IPS-20b (cell line): ENCODE measurements around the gene CACNA1B.

ENCODE experiments used
- H3K27ac ChIP-seq: one replicate; pipeline ENCODE4 v1.5.1; 2013; ENCODE audit warnings: low read length
- H3K27me3 ChIP-seq: 2 replicates; pipeline ENCODE4 v1.6.1; 2013; ENCODE audit warnings: mild to moderate bottlenecking, low read length, inconsistent platforms; ENCODE audit not compliant: insufficient read depth
- H3K36me3 ChIP-seq: 2 replicates; pipeline ENCODE4 v1.6.1; 2013; ENCODE audit warnings: low read depth, mild to moderate bottlenecking, inconsistent platforms, low read length, moderate library complexity; ENCODE audit not compliant: insufficient read depth
- H3K4me1 ChIP-seq: 2 replicates; pipeline ENCODE4 v1.6.1; 2013; ENCODE audit warnings: mild to moderate bottlenecking, control low read depth, inconsistent platforms, low read length, moderate library complexity; ENCODE audit not compliant: insufficient read depth
- H3K4me3 ChIP-seq: 2 replicates; pipeline ENCODE4 v1.5.1; 2013; ENCODE audit warnings: mild to moderate bottlenecking, low read length, inconsistent platforms
- H3K9ac ChIP-seq: 2 replicates; pipeline ENCODE4 v1.6.1; 2013; ENCODE audit warnings: low read depth, mild to moderate bottlenecking, inconsistent platforms, low read length, moderate library complexity
- H3K9me3 ChIP-seq: 2 replicates; pipeline ENCODE4 v1.6.1; 2013; ENCODE audit warnings: mild to moderate bottlenecking, low read depth, low read length, inconsistent platforms; ENCODE audit not compliant: insufficient read depth

The CACNA1B gene

GRCh38 chr9:137965177-137965795 lies 87.7 kb downstream of the CACNA1B start:
- Histone ChIP-seq H3K9me3 (no peaks in the 10 kb centered on the region), H3K27me3 (no peaks in the 10 kb centered on the region), H3K4me1 (no peaks in the 10 kb centered on the region), H3K9ac (no peak overlapping the region), H3K4me3 (no peak overlapping the region), H3K36me3 (no peaks in the 10 kb centered on the region), H3K27ac (no peak overlapping the region)

GRCh38 chr9:137967280-137967953 lies 89.8 kb downstream of the CACNA1B start:
- Histone ChIP-seq H3K27me3 (no peaks in the 10 kb centered on the region), H3K27ac (no peak overlapping the region), H3K9me3 (no peaks in the 10 kb centered on the region), H3K36me3 (no peaks in the 10 kb centered on the region), H3K4me1 (no peaks in the 10 kb centered on the region), H3K9ac (no peak overlapping the region), H3K4me3 (no peak overlapping the region)

- Histone ChIP-seq H3K4me3 (no peak overlapping the region), H3K9me3 (no peaks in the 10 kb centered on the region), H3K27me3 (no peaks in the 10 kb centered on the region), H3K4me1 (no peaks in the 10 kb centered on the region), H3K36me3 (no peaks in the 10 kb centered on the region), H3K9ac (no peak overlapping the region), H3K27ac (no peak overlapping the region)
These were observed 90.7 kb downstream of the CACNA1B start for GRCh38 chr9:137968235-137968634.

- no peak overlapping the region for H3K9ac ChIP-seq
- no peaks in the 10 kb centered on the region for H3K9me3 ChIP-seq
- no peaks in the 10 kb centered on the region for H3K4me1 ChIP-seq
- H3K4me3 ChIP-seq, result no peak overlapping the region
- H3K36me3 ChIP-seq, result no peaks in the 10 kb centered on the region
- H3K27me3 ChIP-seq, result no peaks in the 10 kb centered on the region
- H3K27ac ChIP-seq, result no peak overlapping the region
These were observed 91.4 kb downstream of the CACNA1B start for GRCh38 chr9:137969008-137969407.

- H3K4me3 ChIP-seq, result no peak overlapping the region
- no peaks in the 10 kb centered on the region for H3K27me3 ChIP-seq
- no peaks in the 10 kb centered on the region for H3K4me1 ChIP-seq
- H3K27ac ChIP-seq, result no peak overlapping the region
- H3K36me3 ChIP-seq, result no peaks in the 10 kb centered on the region
- H3K9ac ChIP-seq, result no peak overlapping the region
- no peaks in the 10 kb centered on the region for H3K9me3 ChIP-seq
These were observed 92.1 kb downstream of the CACNA1B start for GRCh38 chr9:137969685-137970084.

- no peak overlapping the region for H3K4me3 ChIP-seq
- no peaks in the 10 kb centered on the region for H3K36me3 ChIP-seq
- no peak overlapping the region for H3K27ac ChIP-seq
- no peak overlapping the region for H3K9ac ChIP-seq
- no peaks in the 10 kb centered on the region for H3K27me3 ChIP-seq
- H3K9me3 ChIP-seq, result no peaks in the 10 kb centered on the region
- H3K4me1 ChIP-seq, result no peaks in the 10 kb centered on the region
These were observed 92.5 kb downstream of the CACNA1B start for GRCh38 chr9:137970098-137970497.

GRCh38 chr9:137970686-137971476 lies 93.3 kb downstream of the CACNA1B start:
- Histone ChIP-seq H3K27me3 (no peaks in the 10 kb centered on the region), H3K9me3 (no peaks in the 10 kb centered on the region), H3K27ac (no peak overlapping the region), H3K36me3 (no peaks in the 10 kb centered on the region), H3K4me1 (no peaks in the 10 kb centered on the region), H3K4me3 (no peak overlapping the region), H3K9ac (no peak overlapping the region)

GRCh38 chr9:137971477-137972138 lies 94.0 kb downstream of the CACNA1B start:
- Histone ChIP-seq H3K9ac (no peak overlapping the region), H3K36me3 (no peaks in the 10 kb centered on the region), H3K9me3 (no peaks in the 10 kb centered on the region)

GRCh38 chr9:137972355-137972987 lies 94.9 kb downstream of the CACNA1B start:
- Histone ChIP-seq H3K4me1 (no peaks in the 10 kb centered on the region), H3K36me3 (no peaks in the 10 kb centered on the region), H3K9ac (no peak overlapping the region), H3K9me3 (no peaks in the 10 kb centered on the region), H3K27me3 (no peaks in the 10 kb centered on the region), H3K27ac (no peak overlapping the region), H3K4me3 (no peak overlapping the region)

More at GRCh38 chr9:137971477-137972138, 94.0 kb downstream of the CACNA1B start:
- H3K27me3 ChIP-seq, result no peaks in the 10 kb centered on the region
- H3K4me3 ChIP-seq, result no peak overlapping the region
- H3K4me1 ChIP-seq, result no peaks in the 10 kb centered on the region
- H3K27ac ChIP-seq, result no peak overlapping the region

GRCh38 chr9:137972988-137973470 lies 95.4 kb downstream of the CACNA1B start:
- Histone ChIP-seq H3K27ac (no peak overlapping the region), H3K36me3 (no peaks in the 10 kb centered on the region), H3K4me1 (no peaks in the 10 kb centered on the region), H3K9ac (no peak overlapping the region), H3K9me3 (no peaks in the 10 kb centered on the region), H3K27me3 (no peaks in the 10 kb centered on the region), H3K4me3 (no peak overlapping the region)

- H3K36me3 ChIP-seq, result no peaks in the 10 kb centered on the region
- H3K4me1 ChIP-seq, result no peaks in the 10 kb centered on the region
- H3K27me3 ChIP-seq, result no peaks in the 10 kb centered on the region
- H3K4me3 ChIP-seq, result no peak overlapping the region
- no peaks in the 10 kb centered on the region for H3K9me3 ChIP-seq
- no peak overlapping the region for H3K9ac ChIP-seq
- H3K27ac ChIP-seq, result no peak overlapping the region
These were observed 96.3 kb downstream of the CACNA1B start for GRCh38 chr9:137973829-137974416.
